LNCAP (cell line): ENCODE results near the gene RANBP17.

ENCODE experiments used
- TF ChIP-seq, protein P1 (sequence below): fragments of 450-650 bp; IDR thresholded peaks from 2 replicates; pipeline ENCODE4 v1.5.1; 2017; ENCODE audit warnings: mild to moderate bottlenecking

The RANBP17 gene

DNA sequence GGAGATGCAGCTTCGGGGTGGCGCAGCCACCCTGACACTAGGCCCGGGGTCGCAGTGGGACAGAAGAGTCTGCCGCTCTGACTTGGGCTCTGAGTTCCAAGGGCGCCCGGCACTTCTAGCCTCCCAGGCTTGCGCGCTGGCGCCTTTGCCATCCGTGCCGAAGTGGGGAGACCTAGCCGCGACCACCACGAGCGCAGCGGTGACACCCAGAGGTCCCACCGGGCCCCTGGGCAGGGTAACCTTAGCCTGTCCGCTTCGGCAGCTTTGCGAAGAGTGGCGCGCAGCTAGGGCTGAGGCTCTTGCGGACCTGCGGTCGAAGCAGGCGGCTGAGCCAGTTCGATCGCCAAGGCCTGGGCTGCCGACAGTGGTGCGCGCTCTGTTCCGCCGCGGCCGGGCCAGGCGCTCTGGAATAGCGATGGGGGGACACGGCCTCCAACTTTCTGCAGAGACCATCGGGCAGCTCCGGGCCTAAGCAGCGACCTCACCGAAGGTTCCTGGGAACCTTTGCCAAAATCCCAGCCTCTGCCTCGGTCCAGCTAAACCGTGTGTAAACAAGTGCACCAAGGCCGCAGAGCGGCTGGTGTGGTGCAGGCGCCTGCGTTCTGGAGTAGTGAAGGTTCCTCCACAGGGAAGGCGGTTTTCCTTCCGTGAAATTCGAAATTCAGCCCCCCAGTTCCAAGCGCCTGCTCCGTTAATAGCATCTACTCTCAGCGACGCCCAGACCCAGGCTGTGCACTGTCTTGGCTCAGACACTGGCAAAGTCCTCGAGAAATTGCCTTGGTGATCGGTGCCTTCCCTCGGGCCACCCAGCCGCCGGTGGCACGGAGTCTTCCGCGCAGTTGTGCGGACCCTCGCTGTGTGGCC lies 454.7 kb downstream of the RANBP17 start:
- TF ChIP-seq, protein P1, sequence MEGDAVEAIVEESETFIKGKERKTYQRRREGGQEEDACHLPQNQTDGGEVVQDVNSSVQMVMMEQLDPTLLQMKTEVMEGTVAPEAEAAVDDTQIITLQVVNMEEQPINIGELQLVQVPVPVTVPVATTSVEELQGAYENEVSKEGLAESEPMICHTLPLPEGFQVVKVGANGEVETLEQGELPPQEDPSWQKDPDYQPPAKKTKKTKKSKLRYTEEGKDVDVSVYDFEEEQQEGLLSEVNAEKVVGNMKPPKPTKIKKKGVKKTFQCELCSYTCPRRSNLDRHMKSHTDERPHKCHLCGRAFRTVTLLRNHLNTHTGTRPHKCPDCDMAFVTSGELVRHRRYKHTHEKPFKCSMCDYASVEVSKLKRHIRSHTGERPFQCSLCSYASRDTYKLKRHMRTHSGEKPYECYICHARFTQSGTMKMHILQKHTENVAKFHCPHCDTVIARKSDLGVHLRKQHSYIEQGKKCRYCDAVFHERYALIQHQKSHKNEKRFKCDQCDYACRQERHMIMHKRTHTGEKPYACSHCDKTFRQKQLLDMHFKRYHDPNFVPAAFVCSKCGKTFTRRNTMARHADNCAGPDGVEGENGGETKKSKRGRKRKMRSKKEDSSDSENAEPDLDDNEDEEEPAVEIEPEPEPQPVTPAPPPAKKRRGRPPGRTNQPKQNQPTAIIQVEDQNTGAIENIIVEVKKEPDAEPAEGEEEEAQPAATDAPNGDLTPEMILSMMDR = no peak

DNA sequence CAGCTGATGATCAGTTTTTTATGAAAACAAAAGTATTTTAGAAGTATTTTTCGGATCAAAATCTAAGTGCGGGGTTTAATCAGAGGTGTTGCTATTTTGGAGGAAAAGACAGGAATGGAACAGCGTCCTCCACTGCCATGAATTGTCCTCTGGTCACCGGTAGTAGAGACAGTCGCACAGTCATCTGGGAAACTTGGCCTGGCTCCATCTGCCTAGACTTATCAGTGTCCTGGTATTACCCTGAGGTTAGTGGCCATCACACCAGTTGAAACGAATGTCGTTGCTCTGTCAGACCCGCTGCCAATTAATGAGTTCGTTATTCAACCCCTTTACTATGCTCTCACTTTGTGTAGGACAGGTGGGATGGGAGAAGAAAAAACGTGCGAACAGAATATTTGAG lies 455.4 kb downstream of the RANBP17 start:
- TF ChIP-seq, protein P1 = no peak

DNA sequence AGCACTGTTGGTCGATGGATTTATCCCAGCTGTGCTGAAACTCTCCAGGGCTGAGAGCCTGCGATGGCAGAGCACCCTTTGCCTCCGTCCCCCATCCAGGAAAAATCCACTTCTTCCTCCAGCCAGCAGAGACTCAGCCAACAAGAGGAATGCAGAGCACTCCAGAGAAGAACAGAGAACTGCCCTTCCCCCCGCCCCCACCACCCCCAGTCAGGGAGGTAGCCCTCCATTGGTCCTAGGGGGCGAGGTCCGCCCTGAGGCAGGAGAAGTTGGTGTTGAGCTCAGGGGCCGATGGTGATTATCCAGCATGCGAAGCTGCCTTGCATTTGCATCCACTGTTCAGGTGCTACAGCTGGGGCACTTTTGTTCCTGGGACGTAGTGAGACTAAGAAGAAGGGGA lies 456.2 kb downstream of the RANBP17 start:
- TF ChIP-seq, protein P1 = no peak

DNA sequence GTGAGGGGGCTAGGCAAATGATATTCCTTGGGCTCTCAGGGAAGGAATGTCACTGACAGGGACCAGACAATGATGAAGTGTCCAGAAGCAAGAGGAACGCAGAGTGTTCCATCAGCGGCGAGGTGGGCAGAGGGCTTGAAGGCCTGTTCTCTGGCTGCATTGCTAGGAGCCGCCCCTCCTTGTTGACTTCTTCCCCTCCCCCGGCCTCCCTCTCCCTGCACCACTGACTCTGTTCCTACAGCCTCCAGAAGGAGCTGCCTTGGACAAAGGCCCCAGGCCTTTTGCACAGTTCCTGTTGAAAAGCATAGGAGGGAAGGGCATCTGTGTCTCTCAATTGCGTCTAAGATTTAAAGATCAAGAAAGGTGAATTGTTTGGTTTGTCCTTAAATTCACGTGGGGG lies 459.6 kb downstream of the RANBP17 start:
- TF ChIP-seq, protein P1 = no peak

DNA sequence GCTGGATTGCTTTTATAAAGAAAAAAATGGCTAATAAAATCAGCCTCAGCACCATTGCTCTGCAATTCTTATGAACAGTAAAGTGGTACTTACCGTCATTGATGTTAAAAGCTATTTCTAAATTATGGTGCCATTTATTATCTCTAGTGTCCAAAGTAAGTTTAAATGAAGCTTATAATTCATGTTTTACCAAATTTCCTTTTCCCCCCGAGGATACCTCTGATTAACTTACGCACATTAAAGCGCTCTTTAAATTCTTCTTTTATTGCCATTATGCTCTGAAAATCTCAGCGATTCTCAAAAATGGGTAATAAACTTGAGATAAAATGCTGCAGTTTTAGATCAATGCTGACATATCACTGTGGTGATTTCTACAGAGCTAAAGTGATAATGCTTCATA lies 460.7 kb downstream of the RANBP17 start:
- TF ChIP-seq, protein P1 = no peak

DNA sequence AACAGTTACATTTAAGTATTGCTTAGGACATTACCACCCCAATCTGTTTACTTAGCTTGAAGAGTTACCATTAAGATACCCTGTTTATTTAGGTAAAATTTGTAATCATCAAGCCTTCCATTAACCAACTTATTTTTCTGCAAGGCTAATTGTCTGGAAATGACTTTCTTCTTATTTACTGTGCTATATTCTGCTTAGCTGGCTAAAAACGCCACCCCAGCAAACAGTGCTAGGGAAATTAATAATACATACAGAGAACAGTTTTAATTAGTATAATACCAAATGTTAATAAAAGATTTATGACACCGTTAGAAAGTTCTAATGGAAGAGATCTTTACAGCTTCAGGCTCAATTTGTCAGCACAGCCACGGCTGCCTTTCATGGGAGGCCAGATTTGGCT lies 461.2 kb downstream of the RANBP17 start:
- TF ChIP-seq, protein P1 = no peak

DNA sequence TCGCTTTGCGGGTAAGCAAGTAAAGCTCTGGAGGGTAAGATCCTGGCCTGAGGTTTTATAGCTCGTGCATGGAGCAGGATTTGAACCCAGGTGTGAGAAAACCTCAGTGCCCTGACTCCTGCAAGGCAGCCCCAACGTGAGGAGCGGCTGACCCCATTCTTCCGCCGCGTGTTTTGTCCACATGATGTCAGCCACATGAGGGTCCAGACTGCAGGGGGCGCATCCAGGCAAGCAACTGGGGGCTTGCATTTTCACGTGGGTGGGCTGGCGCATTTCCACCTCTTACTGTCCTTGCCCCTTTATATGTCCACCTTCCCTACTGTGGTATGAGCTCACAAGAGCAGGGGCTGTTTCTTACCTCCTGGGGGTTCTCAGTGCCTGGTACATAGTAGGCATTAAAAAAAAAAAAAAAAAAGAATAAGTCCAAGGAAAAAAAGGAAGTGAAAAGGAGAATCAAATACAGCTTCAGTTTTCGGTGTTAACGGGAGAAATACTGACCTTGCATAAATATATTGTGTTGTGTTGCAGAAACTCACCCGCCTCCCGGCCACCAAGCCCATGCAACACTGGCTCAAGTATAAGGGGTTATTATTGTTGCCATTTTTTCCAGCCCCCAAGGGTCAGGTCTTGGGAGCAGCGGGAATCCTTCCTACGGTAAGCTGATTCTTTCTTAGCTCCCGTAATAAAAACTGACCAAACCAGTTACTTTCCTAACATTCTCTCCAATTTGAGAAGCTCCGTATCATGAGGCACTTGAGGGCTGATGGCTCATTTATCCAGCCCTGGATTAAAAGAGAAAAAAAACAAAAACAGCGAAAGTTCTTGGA lies 462.2 kb downstream of the RANBP17 start:
- TF ChIP-seq, protein P1 = no peak
